IMR-90 (cell line): ENCODE results near the gene DNAJB8. TPM values are rescaled to one million over a fixed set of nuclear protein-coding genes. Genes with fewer than 3 reads are reported as not detected.

Source experiments
- ATAC-seq: fragments of 200-7000 bp; cut with Tn5 transposase; 2 replicates; pipeline ENCODE4 v1.9.1; 2020; ENCODE audit warnings: low read depth, mild to moderate bottlenecking, moderate library complexity
- BruUV-seq: library from RNA; stranded (reverse); fragments of 400-500 nt; replicated peaks from 2 replicates; lab custom pipeline; 2021; lab: Mats Ljungman, UMichigan
- CTCF ChIA-PET: fragments of 300-600 bp; formaldehyde crosslinking; extraction: SDS; loops from one replicate; lab custom pipeline; 2021; ENCODE audit warnings: antibody characterized with exemption; lab: Yijun Ruan, JAX
- POLR2A ChIA-PET: fragments of 300-600 bp; sonication (Branson Sonifier 250); formaldehyde crosslinking; loops from one replicate; lab custom pipeline; 2022; ENCODE audit warnings: antibody characterized with exemption; ENCODE audit not compliant: unreplicated experiment; lab: Charles Lee
- DNase-seq: peaks from one replicate; pipeline ENCODE4 v3.0.0; 2013
- H2AFZ ChIP-seq: replicated peaks from 2 replicates; pipeline ENCODE3; 2013; ENCODE audit warnings: low read length, mild to moderate bottlenecking; ENCODE audit not compliant: poor library complexity
- H2AK5ac ChIP-seq: 2 replicates; pipeline ENCODE4 v1.6.1; 2013; ENCODE audit warnings: low read depth, low read length, inconsistent platforms
- H2AK9ac ChIP-seq: replicated peaks from 2 replicates; pipeline ENCODE3; 2013; ENCODE audit warnings: mild to moderate bottlenecking, low read depth, low read length, moderate library complexity; ENCODE audit not compliant: poor library complexity
- H2BK120ac ChIP-seq: 2 replicates; pipeline ENCODE4 v1.6.1; 2013; ENCODE audit warnings: low read depth, low read length, inconsistent platforms
- H2BK15ac ChIP-seq: 3 replicates; pipeline ENCODE4 v1.6.1; 2013; ENCODE audit warnings: low read depth, low read length, inconsistent platforms
- H2BK20ac ChIP-seq: 2 replicates; pipeline ENCODE4 v1.6.1; 2013; ENCODE audit warnings: low read depth, mild to moderate bottlenecking, inconsistent platforms, low read length, moderate library complexity
- H2BK5ac ChIP-seq: 2 replicates; pipeline ENCODE4 v1.6.1; 2013; ENCODE audit warnings: mild to moderate bottlenecking, low read depth, low read length, inconsistent platforms; ENCODE audit not compliant: poor library complexity, severe bottlenecking
- H3K14ac ChIP-seq: replicated peaks from 2 replicates; pipeline ENCODE4 v1.6.1; 2013; ENCODE audit warnings: low read depth, low read length, inconsistent platforms
- H3K18ac ChIP-seq: 2 replicates; pipeline ENCODE4 v1.6.1; 2013; ENCODE audit warnings: low read depth, low read length, control low read depth
- H3K23ac ChIP-seq: 2 replicates; pipeline ENCODE4 v1.6.1; 2013; ENCODE audit warnings: low read depth, low read length, inconsistent platforms
- H3K27ac ChIP-seq: 2 replicates; pipeline ENCODE4 v1.5.1; 2013; ENCODE audit warnings: mild to moderate bottlenecking, control low read depth, low read length; ENCODE audit not compliant: insufficient read depth
- H3K27me3 ChIP-seq: 2 replicates; pipeline ENCODE4 v1.6.1; 2013; ENCODE audit warnings: low read length; ENCODE audit not compliant: control insufficient read depth, insufficient read depth
- H3K36me3 ChIP-seq: 2 replicates; pipeline ENCODE4 v1.6.1; 2013; ENCODE audit warnings: low read length, mixed read lengths; ENCODE audit not compliant: control insufficient read depth, insufficient read depth
- H3K4ac ChIP-seq: 2 replicates; pipeline ENCODE4 v1.6.1; 2013; ENCODE audit warnings: low read depth, low read length, inconsistent platforms
- H3K4me1 ChIP-seq: 2 replicates; pipeline ENCODE4 v1.6.1; 2013; ENCODE audit warnings: low read length, mixed read lengths; ENCODE audit not compliant: control insufficient read depth, insufficient read depth
- H3K4me2 ChIP-seq: 2 replicates; pipeline ENCODE4 v1.6.1; 2013; ENCODE audit warnings: low read depth, mild to moderate bottlenecking, control low read depth, low read length, moderate library complexity
- H3K4me3 ChIP-seq: 2 replicates; pipeline ENCODE4 v1.5.1; 2013; ENCODE audit warnings: low read depth, mild to moderate bottlenecking, control low read depth, low read length, moderate library complexity; ENCODE audit not compliant: insufficient read depth
- H3K56ac ChIP-seq: 2 replicates; pipeline ENCODE4 v1.6.1; 2013; ENCODE audit warnings: low read length, inconsistent platforms; ENCODE audit not compliant: insufficient read depth; ENCODE audit errors: extremely low read depth
- H3K79me1 ChIP-seq, 2 experiments: 2 replicates each; pipeline ENCODE4 v1.6.1; 2013; ENCODE audit warnings: low read length in 2 of 2, inconsistent platforms in 1 of 2, low read depth in 1 of 2
- H3K9ac ChIP-seq: 2 replicates; pipeline ENCODE4 v1.6.1; 2013; ENCODE audit warnings: low read depth, low read length, control low read depth
- H3K9me1 ChIP-seq: 2 replicates; pipeline ENCODE4 v1.6.1; 2013; ENCODE audit warnings: low read length, inconsistent platforms; ENCODE audit not compliant: insufficient read depth
- H3K9me3 ChIP-seq: 2 replicates; pipeline ENCODE4 v1.6.1; 2013; ENCODE audit warnings: low read length; ENCODE audit not compliant: control insufficient read depth, insufficient read depth
- H4K20me1 ChIP-seq: 2 replicates; pipeline ENCODE4 v1.6.1; 2013; ENCODE audit warnings: low read length, inconsistent platforms; ENCODE audit not compliant: insufficient read depth
- H4K5ac ChIP-seq: 2 replicates; pipeline ENCODE4 v1.6.1; 2013; ENCODE audit warnings: mild to moderate bottlenecking, low read depth, low read length, control low read depth
- H4K8ac ChIP-seq, 2 experiments: 2 replicates each; pipeline ENCODE4 v1.6.1; 2013; ENCODE audit warnings: low read depth in 2 of 2, low read length in 2 of 2, control low read depth in 1 of 2, inconsistent platforms in 1 of 2
- H4K91ac ChIP-seq: 2 replicates; pipeline ENCODE4 v1.6.1; 2013; ENCODE audit warnings: low read depth, low read length, inconsistent platforms; ENCODE audit not compliant: insufficient read depth
- CEBPB ChIP-seq: IDR thresholded peaks from 2 replicates; pipeline ENCODE4 v1.6.1; 2012; ENCODE audit warnings: low read depth, low read length, improper control_type of control experiment
- RFX5 ChIP-seq: IDR thresholded peaks from 2 replicates; pipeline ENCODE4 v1.8.0; 2012; ENCODE audit warnings: low read depth, mild to moderate bottlenecking, low read length, moderate library complexity
- SMC3 ChIP-seq: fragments of 150-350 bp; IDR thresholded peaks from 2 replicates; pipeline ENCODE4 v1.6.1; 2016; ENCODE audit warnings: low read depth, mild to moderate bottlenecking, antibody characterized with exemption, low read length, moderate library complexity
- WGBS, 2 experiments: methylation state at CpG; one replicate each; pipeline versions ENCODE4 v1.1.5 to v1.1.7; 2013; ENCODE audit warnings: missing lambda C conversion rate in 2 of 2; ENCODE audit not compliant: insufficient read length in 1 of 2; ENCODE audit errors: extremely low coverage in 2 of 2; 5-methylcytosine and 5-hydroxymethylcytosine counted together
- dilution Hi-C: fragments of 300-500 bp; cut with HindIII; formaldehyde crosslinking; loops from one replicate; pipeline ENCODE4 v1.14.3; 2018; ENCODE audit warnings: low sequenced_read_pairs; ENCODE audit not compliant: unreplicated experiment
- in situ Hi-C: fragments of 300-500 bp; cut with MboI; formaldehyde crosslinking; loops from 3 replicates; pipeline ENCODE4 v1.14.3; 2019; ENCODE audit warnings: low sequenced_read_pairs, inconsistent platforms, mixed read lengths
- intact Hi-C: fragments of 100-400 bp; cut with micrococcal nuclease; formaldehyde crosslinking; loops from 2 replicates; pipeline ENCODE4 v1.10.0; 2022
- polyA plus RNA-seq, 3 experiments: library from polyadenylated mRNA; depleted of rRNA; stranded (reverse); fragments of >200 nt; gene quantifications; 2 replicates each; pipeline ENCODE4 v1.2.3, GENCODE V29; 2012; ENCODE audit warnings: low replicate concordance in 1 of 3
- total RNA-seq: library from RNA; depleted of rRNA; stranded (reverse); fragments of >200 nt; gene quantifications from 2 replicates; pipeline ENCODE4 v1.2.3, GENCODE V29; 2012
- TF ChIP-seq, protein P1 (sequence below): conservative IDR thresholded peaks from 2 replicates; pipeline ENCODE4 v1.5.1; 2012; ENCODE audit warnings: mild to moderate bottlenecking, low read depth, low read length, improper control_type of control experiment

DNAJB8 gene
- total and polyA plus RNA-seq, 2 of the 4 experiments (the other 2 are of a cell fraction) = not detected

DNA sequence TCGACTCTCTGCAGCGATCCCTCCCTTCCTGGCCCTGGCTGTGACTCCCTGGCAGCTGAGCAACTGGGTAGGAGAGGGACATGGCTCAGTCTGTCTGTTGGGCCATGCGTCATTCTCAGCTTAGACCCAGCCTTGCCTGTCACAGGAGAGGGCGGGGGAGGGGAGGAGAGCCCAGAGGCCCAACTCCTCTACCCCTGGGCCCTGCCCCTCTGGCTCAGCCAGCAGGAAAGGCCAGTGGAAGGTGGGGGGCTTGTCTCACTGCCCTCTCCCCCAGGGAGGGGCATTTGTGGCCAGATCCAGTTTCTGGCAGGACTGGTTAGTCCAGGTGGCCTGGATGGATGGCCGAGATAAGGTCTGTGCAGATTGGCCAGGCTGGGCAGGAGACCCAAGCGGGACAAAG, 31.6 kb downstream of the DNAJB8 start:
- Histone ChIP-seq H3K4me1 (peaks cover 2% of the 10 kb centered on the region; the same call in 1 of the 2 replicates), H3K4me3 (no peak overlapping the region), H3K14ac (no peak overlapping the region), H3K79me1 (no peaks in the 10 kb centered on the region), H4K5ac (no peak overlapping the region), H3K9me3 (peaks cover 3% of the 10 kb centered on the region; the same call in 1 of the 2 replicates), H2BK5ac (no peak overlapping the region), H3K27me3 (peaks cover 73% of the 10 kb centered on the region), H2BK20ac (no peak overlapping the region), H4K8ac (no peak overlapping the region), H3K4ac (no peak overlapping the region), H4K91ac (no peak overlapping the region), H2BK120ac (no peak overlapping the region), H3K27ac (no peak overlapping the region), H2AK9ac (no peak overlapping the region), H2BK15ac (no peak overlapping the region), H2AK5ac (no peak overlapping the region), H2AFZ (peak overlapping the region; percentile 15), H3K4me2 (no peak overlapping the region), H3K23ac (no peak overlapping the region), H3K9me1 (no peaks in the 10 kb centered on the region), H3K18ac (no peak overlapping the region), H3K56ac (no peak overlapping the region), H3K9ac (no peak overlapping the region), H3K36me3 (no peaks in the 10 kb centered on the region), H4K20me1 (no peaks in the 10 kb centered on the region; the same call in 1 of the 2 replicates)
- BruUV-seq = no TSS peak
- intact Hi-C loops = no loop called here
- TF ChIP-seq RFX5 = no peak
- TF ChIP-seq, protein P1, sequence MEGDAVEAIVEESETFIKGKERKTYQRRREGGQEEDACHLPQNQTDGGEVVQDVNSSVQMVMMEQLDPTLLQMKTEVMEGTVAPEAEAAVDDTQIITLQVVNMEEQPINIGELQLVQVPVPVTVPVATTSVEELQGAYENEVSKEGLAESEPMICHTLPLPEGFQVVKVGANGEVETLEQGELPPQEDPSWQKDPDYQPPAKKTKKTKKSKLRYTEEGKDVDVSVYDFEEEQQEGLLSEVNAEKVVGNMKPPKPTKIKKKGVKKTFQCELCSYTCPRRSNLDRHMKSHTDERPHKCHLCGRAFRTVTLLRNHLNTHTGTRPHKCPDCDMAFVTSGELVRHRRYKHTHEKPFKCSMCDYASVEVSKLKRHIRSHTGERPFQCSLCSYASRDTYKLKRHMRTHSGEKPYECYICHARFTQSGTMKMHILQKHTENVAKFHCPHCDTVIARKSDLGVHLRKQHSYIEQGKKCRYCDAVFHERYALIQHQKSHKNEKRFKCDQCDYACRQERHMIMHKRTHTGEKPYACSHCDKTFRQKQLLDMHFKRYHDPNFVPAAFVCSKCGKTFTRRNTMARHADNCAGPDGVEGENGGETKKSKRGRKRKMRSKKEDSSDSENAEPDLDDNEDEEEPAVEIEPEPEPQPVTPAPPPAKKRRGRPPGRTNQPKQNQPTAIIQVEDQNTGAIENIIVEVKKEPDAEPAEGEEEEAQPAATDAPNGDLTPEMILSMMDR = no peak
- TF ChIP-seq SMC3 = no peak
- TF ChIP-seq CEBPB = no peak
- DNase-seq = no peak
- 64% methylated on average over 2 of the region's 6 CpGs; no CpG with 5 or more reads in 1 of the 2 experiments for WGBS, 2 experiments
- POLR2A ChIA-PET = no interaction called here
- in situ Hi-C loops = no loop called here
- CTCF ChIA-PET = interaction anchor here (0.8 to 1.1 kb wide), 2 partner anchors 9 to 62 kb away, joined by 3 to 4 read pairs; no protein-coding TSS in a partner anchor
- dilution Hi-C loops = no loop called here
- no peak for ATAC-seq
